ENCODE data around the gene N4BP2.

- TF ChIP-seq POLR2A (IDR thresholded peaks at IDR 0.05) (no peak), CTCF (IDR thresholded peaks at IDR 0.05) (no peak)
Measured at GRCh38 chr4:40196724-40197281, 140.2 kb downstream of the N4BP2 start, which contains the start of gene RHOH.

All from tibial nerve (tissue), 3 donors.